ENCODE measurements around the gene SLC39A5.
"Not testable (repeated sequence)": the region's sequence is repeated elsewhere in the genome, so short reads cannot be mapped to it uniquely, and the experiment has no call there.

The SLC39A5 gene

DNA sequence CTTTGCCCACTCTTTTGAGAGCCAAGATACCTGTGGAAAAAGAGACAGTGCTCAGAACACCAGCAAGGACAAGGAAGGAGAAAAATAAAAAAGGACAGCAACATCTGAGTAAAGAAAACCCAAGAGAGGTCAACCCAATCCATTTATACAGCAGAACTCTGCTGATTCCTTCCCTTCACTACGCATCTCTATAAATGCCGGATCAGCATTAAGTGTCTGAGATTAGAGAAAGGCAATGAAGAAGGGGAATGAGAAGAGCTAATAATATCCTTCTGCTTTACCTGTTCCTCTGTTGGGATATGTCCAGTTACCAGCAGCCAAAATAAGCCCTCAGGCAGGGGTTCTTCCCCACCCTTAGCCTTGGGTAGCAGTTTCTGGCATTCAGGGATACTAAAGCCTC is 52.7 kb downstream of the SLC39A5 start:
- no peak for DNase-seq

DNA sequence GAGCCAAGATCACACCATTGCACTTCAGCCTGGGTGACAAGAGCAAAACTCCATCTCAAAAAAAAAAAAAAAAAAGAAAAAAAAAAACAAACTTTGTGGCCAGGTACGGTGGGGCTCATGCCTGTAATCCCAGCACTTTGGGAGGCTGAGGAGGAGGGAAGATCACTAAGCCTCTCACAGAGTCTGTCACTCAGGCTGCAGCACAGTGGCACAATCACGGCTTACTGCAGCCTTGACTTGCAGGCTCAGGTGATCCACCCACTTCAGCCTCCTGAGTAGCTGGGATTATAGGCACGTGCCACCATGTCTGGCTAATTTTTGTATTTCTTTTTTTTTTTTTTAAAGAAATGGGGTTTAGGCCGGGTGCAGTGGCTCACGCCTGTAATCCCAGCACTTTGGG is 54.4 kb downstream of the SLC39A5 start:
- not testable (repeated sequence) for DNase-seq

DNA sequence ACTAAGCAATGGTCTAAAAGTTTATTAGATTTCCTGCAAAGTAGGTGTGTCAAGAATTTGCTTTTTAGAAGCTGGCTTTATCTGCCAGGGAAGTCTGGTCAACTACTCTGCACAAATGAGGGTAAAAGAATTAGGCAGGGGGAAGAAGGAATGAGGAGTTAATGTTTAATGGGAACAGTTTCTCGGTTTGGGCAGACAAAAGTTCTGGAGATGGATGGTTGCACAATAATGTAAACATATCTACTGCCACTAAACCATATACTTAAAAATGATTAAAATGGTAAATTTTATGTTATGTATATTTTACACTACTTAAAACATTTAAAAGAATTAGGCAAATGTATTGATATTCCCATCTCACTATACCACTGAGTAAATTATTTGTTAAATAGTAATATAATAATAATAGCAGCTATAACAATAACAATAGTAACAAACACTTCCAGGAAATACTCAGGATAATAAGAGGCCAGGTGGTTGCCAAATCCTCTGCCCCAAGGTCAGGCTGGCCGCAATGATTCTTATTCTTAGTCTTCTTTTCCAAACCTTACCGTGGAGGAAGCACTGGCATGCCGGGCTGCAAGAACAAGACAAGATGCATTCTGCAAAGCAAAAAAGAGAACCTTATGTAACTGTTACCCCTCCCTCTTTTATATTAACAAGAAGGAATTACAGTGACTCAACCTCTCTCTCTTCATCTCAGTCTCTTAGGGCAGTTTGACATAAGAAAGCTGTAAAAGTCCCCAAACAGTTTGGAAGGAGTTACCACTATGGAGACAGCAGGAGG is 56.4 kb downstream of the SLC39A5 start:
- DNase-seq = no peak

Measured in activated CD4-positive, CD25-positive, alpha-beta regulatory T cell treated with anti-CD3 and anti-CD28 coated beads, Interleukin-2, amount 50 U/mL, for 72 hours (primary cell).